CD4-positive, alpha-beta T cell treated with Interleukin-4 for 1 hour (primary cell): ENCODE data around the gene APOL4.
"Not testable (repeated sequence)": the region's sequence is repeated elsewhere in the genome, so short reads cannot be mapped to it uniquely, and the experiment has no call there.

Source experiments
- DNase-seq, 2 donors: peaks; one replicate each; pipeline ENCODE4 v3.0.0-alpha.2; 2020 to 2022

Gene APOL4

DNA sequence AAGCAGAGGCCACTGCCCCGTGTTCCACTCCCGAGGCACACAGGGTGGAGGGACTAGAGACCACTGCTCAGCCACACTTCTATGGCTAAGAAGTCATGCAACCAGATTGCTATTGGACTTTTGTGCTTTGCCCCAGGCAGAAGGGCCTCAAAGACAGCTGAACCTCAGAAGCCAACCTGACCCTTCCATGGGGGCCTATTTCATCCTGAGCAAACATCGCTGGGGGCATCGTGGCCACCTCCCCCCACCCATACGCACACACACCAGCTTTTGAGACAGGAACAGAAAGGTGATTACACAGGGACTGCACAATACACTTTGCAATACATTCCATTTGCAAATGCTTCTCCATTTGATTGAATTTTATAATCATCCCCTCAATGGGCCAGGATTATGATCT lies 4.0 kb upstream of the APOL4 start:
- DNase-seq, result not testable (repeated sequence)

- no peak for DNase-seq
Observed at GRCh38 chr22:36204632-36205015, 3.0 kb upstream of the APOL4 start.

GRCh38 chr22:36204001-36204631 lies 2.5 kb upstream of the APOL4 start:
- DNase-seq, result no peak

- DNase-seq, result not testable (repeated sequence)
Observed at GRCh38 chr22:36203441-36203840, 1.8 kb upstream of the APOL4 start.

GRCh38 chr22:36202906-36203305 lies 1.3 kb upstream of the APOL4 start:
- not testable (repeated sequence) for DNase-seq

DNA sequence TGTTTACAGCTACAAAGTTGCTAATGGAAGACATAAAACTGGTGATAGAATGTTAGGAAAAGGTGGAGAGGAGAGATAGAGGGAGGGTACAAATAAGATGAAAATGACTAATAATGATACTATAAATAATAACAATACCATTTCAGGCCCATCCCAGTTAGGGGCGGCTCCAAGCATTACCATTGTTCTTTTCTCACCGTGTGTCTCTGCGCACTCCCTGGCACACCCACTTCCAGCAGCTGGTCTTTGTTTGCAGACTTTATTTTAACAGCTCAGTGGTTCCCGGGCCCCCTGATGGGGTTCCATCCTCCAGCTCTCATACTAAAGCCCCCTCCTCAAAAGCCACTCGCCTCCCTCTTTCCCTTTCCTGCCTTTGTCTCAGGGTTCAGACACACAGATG lies 584 bp downstream of the APOL4 start:
- DNase-seq, result not testable (repeated sequence)

- no peak for DNase-seq
Observed at GRCh38 chr22:36199001-36199551, 2.5 kb downstream of the APOL4 start.

DNA sequence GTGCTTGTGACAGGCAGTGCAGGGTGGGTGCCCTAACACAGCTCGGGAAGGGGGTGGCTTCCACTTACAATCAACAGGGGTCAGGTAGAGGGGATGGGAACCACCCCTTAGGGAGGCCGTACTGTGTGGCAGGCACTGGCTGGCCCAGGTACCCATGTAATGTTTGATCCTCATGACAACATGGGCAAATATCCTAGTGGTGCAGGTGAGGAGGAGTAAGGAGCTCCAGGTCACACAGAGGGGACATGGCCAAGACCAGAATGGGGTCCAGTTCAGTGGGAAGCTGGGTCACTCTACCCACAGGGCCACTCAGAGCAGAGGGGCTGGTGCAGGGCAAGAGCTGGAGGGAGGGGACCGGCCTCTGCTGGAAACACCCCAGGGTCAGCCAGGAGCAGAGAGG lies 3.1 kb downstream of the APOL4 start:
- no peak for DNase-seq

DNA sequence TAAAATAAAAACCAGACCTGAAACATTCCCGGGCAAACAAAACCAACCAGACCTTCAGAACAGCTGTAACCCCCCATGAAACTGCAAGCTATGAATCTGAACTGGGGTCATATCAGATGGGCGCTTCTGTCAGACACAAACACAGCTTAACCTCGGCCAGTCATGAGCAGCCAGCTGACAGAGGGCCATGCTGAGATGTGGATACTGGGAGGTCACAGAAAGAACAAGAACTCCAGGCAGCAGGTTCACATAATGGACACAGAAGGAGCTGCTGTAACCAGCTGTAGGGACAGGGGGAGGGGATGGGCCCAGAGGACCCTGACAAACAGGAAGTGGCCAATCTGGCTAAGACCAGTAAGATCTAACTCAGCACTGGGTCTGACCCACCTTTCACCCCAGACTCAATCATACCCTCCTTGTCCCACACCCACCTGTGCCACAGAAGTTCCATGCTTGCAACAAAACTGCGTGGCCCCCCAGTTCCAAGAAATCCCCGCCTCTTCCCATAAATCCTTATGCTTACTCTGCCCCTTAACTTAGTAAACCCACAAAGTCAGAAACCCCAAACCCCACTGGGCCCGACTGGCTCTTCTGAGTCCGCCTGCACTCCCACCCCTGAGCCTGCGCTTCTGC lies 4.0 kb downstream of the APOL4 start:
- no peak for DNase-seq

DNA sequence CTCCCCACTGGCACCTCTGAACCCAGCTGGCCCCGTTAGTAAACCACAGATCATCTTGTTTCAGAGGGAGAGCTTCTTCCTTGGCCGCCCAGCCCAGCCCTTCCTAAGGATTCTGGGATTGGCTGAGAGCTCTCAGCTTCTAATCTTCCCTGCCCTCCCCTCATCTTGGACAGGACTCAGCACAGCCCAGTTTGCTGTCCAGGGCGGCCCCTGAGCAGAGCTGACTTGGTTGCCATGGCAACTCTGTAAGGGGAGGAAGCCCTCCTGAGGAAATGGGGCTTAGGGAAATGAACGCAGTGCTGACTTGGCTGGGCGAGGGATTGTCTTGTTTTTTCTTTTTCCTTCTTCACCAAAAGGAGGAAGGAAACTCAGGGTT lies 4.6 kb downstream of the APOL4 start:
- DNase-seq, result no peak

GRCh38 chr22:36196254-36197064 lies 5.2 kb downstream of the APOL4 start:
- DNase-seq, result no peak

DNA sequence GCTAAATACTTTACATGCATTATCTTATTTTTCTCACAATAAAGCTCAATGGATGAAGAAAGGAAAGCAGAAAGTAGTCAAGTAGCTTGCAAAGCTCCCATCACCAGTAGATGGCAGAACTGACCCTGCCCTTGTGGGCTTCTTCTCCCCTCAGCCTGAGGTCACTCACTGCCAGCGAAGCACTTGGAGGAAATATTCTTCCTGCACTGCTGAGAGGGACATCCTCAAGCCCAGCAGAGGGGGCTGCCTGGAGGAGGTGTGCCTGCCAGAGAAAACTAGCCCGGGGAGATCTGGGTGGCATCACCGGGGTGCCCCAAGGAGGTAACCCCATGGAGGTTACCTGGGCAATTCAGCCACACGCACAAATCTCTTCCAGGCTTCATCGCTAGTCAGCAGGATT lies 6.6 kb downstream of the APOL4 start:
- peak; percentile 56 to 61 for DNase-seq

- no peak for DNase-seq
Observed at GRCh38 chr22:36194385-36194784, 7.2 kb downstream of the APOL4 start.

GRCh38 chr22:36193577-36193976 lies 8.0 kb downstream of the APOL4 start:
- no peak for DNase-seq

DNA sequence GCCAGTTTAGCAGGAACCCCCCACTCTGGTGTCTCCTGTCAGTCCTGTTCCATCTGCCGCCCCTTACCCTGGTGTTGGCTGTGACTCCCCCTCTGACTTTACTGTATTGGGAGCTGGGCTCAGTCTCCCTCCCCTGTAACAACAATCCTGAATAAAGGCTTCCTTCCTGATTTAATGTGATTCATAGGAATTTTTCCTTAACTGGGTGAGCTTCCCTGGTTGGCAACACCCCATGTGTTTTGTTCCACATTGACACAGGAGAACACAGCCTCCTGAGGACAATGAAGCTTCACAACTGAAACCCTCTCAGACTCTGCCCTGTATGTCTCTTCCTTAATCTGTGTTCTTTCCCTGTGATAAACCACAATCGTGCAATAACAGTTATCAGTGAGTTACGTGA lies 8.4 kb downstream of the APOL4 start:
- DNase-seq, result no peak

- no peak for DNase-seq
Observed at GRCh38 chr22:36192542-36192941, 9.1 kb downstream of the APOL4 start.

GRCh38 chr22:36191106-36191836 lies 10.3 kb downstream of the APOL4 start:
- DNase-seq, result no peak

- DNase-seq, result not testable (repeated sequence)
Observed at GRCh38 chr22:36187862-36188261, 13.7 kb downstream of the APOL4 start.

GRCh38 chr22:36185828-36186624 lies 15.6 kb downstream of the APOL4 start:
- no peak for DNase-seq

- DNase-seq, result no peak
Observed at GRCh38 chr22:36184433-36185025, 17.1 kb downstream of the APOL4 start.

DNA sequence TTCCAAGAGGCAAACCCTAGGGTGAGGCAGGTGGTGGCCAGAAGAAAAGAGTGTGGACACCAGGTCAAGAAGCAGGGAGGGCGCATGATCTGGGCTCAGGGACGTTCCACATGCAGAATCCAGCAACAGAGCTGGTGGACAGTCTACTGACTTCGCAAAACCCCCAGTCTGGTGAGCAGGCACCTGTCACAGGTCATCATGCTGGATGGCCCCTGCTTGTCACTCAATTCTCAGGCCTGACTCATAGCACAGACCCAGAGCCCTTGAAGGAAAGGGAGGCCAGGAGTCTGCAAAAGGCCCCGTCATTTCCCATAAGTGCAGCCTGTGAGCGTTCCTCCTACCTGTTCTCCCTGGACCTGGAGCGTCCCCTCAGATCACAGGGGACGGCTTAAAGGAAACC lies 18.2 kb downstream of the APOL4 start:
- DNase-seq, result no peak

GRCh38 chr22:36182857-36183256 lies 18.8 kb downstream of the APOL4 start:
- no peak for DNase-seq
